ENCODE results near the gene MVD. TPM values are rescaled to one million over a fixed set of nuclear protein-coding genes. Genes with fewer than 3 reads are reported as not detected.

Gene MVD
- total and polyA plus RNA-seq, 2 experiments from 2014 or later: 95.3 to 149 TPM

GRCh38 chr16:88651989-88652761 lies 10.7 kb downstream of the MVD start:
- Histone ChIP-seq H4K20me1 (replicated peaks; ENCODE audit: insufficient read depth) (peaks cover 12% of the 10 kb centered on the region; the same call in 1 of the 2 replicates), H3K36me3 (ENCODE audit: insufficient read depth) (no peaks in the 10 kb centered on the region; the same call in 1 of the 2 replicates), H3K9me2 (ENCODE audit: insufficient read depth) (no peaks in the 10 kb centered on the region), H3K4me3 (no peak overlapping the region), H3K79me2 (replicated peaks; ENCODE audit: insufficient read depth) (peaks cover 14% of the 10 kb centered on the region; the same call in 1 of the 2 replicates), H3K27me3 (ENCODE audit: insufficient read depth) (no peaks in the 10 kb centered on the region), H3K27ac (ENCODE audit: low read depth) (no peak overlapping the region), H3K4me1 (ENCODE audit: insufficient read depth) (peaks cover 11% of the 10 kb centered on the region; the same call in 1 of the 2 replicates), H3F3A (replicated peaks; ENCODE audit: low read depth) (0 out of 2 replicates have a peak, but pooled peaks cover 4% of the 10 kb centered on the region), H2AFZ (no peak overlapping the region), H3K4me2 (no peak overlapping the region)
- Mint-ChIP-seq H3K9me3 (no peaks in the 10 kb centered on the region), H3K36me3 (ENCODE audit: low read depth) (peaks cover 19% of the 10 kb centered on the region), H3K4me3 (no peak overlapping the region), H3K27me3 (ENCODE audit: insufficient read depth, low read depth, poor library complexity) (peaks cover 4% of the 10 kb centered on the region), H3K27ac (no peak overlapping the region), H3K4me1 (peaks cover 8% of the 10 kb centered on the region; the same call in 2 of the 3 replicates)
- DNase-seq (ENCODE audit: low spot score) (no peak), ATAC-seq (no peak)
- TF ChIP-seq EZH2 (IDR thresholded peaks at IDR 0.05; ENCODE audit: low read depth, unreplicated experiment) (no peak), ETS1 (IDR thresholded peaks at IDR 0.05) (no peak), ZNF331 (CRISPR knock-in tag; IDR thresholded peaks at IDR 0.05; ENCODE audit: low read depth) (no peak), STAT1 (IDR thresholded peaks at IDR 0.05; ENCODE audit: unreplicated experiment) (no peak), ZNF462 (CRISPR knock-in tag; IDR thresholded peaks at IDR 0.05) (no peak), POLR2AphosphoS5 (IDR thresholded peaks at IDR 0.05; ENCODE audit: low read depth) (no peak), NANOG (IDR thresholded peaks at IDR 0.05; ENCODE audit: borderline replicate concordance) (no peak), REST (IDR thresholded peaks at IDR 0.05; ENCODE audit: unreplicated experiment) (no peak)

Data from GM23338 (cell line).